Vagina (tissue), 2 donors: ENCODE measurements around the gene KCNF1. TPM values are rescaled to one million over a fixed set of nuclear protein-coding genes. Genes with fewer than 3 reads are reported as not detected.

Experiments used
- DNase-seq, 2 donors: peaks; one replicate each; pipeline ENCODE4 v3.0.0-alpha.2; 2017; ENCODE audit errors: extremely low spot score in 2 of 2
- H3K27ac ChIP-seq: fragments of 200-600 bp; sonication (generic); one replicate; pipeline ENCODE4 v1.5.1; 2019
- H3K27me3 ChIP-seq: fragments of 200-600 bp; sonication (generic); one replicate; pipeline ENCODE4 v1.5.1; 2019
- H3K36me3 ChIP-seq, 2 donors: fragments of 200-600 bp; sonication (generic); one replicate each; pipeline ENCODE4 v1.5.1; 2017 to 2019
- H3K4me1 ChIP-seq: fragments of 200-600 bp; sonication (generic); one replicate; pipeline ENCODE4 v1.5.1; 2019
- H3K4me3 ChIP-seq, 2 donors: fragments of 200-600 bp; sonication (generic); 1 replicate in 1 of 2; 2 replicates in 1 of 2; pipeline ENCODE4 v1.5.1; 2016 to 2019
- H3K9me3 ChIP-seq: fragments of 200-600 bp; sonication (generic); one replicate; pipeline ENCODE4 v1.5.1; 2019
- CTCF ChIP-seq, 3 experiments: fragments of 450-650 bp in 2 of 3; fragments of 200-600 bp in 1 of 3; sonication (generic) in 1 of 3; IDR thresholded peaks; one replicate each; pipeline ENCODE4 v1.5.1; 2017 to 2019; ENCODE audit warnings: antibody characterized with exemption in 3 of 3, mild to moderate bottlenecking in 2 of 3, moderate library complexity in 2 of 3
- POLR2A ChIP-seq, 2 donors: fragments of 450-650 bp; IDR thresholded peaks; one replicate each; pipeline ENCODE4 v1.6.1; 2017; ENCODE audit warnings: antibody characterized with exemption in 2 of 2, mild to moderate bottlenecking in 2 of 2, moderate library complexity in 2 of 2
- POLR2AphosphoS5 ChIP-seq, 2 donors: sonication (generic); formaldehyde crosslinking; IDR thresholded peaks; one replicate each; pipeline ENCODE4 v1.9.0; 2017; ENCODE audit warnings: antibody characterized with exemption in 2 of 2, mild to moderate bottlenecking in 2 of 2, low read depth in 1 of 2; ENCODE audit not compliant: insufficient read depth in 1 of 2
- intact Hi-C: fragments of 100-400 bp; cut with DNase I; formaldehyde crosslinking; loops from one replicate; pipeline ENCODE4 v1.15.1; 2023
- total RNA-seq: library from RNA; depleted of rRNA; stranded (reverse); fragments of >200 nt; gene quantifications from one replicate; pipeline ENCODE4 v1.2.3, GENCODE V29; 2016

KCNF1 gene
- total RNA-seq, 1 donor from 2014 or later, result not detected

GRCh38 chr2:10939058-10939457 is 27.3 kb downstream of the KCNF1 start:
- intact Hi-C loops, result no loop called here
- no peak for TF ChIP-seq CTCF (IDR thresholded peaks at IDR 0.05)
- no peak for TF ChIP-seq POLR2AphosphoS5 (IDR thresholded peaks at IDR 0.05; ENCODE audit: insufficient read depth in 1 of 2, low read depth in 1 of 2)
- no peak for TF ChIP-seq POLR2A (IDR thresholded peaks at IDR 0.05)
- DNase-seq, result no peak
- H3K9me3 ChIP-seq, result no peaks in the 10 kb centered on the region
- H3K27me3 ChIP-seq, result no peaks in the 10 kb centered on the region
- H3K27ac ChIP-seq, result no peak overlapping the region
- H3K36me3 ChIP-seq, result no peaks in the 10 kb centered on the region
- H3K4me1 ChIP-seq, result no peaks in the 10 kb centered on the region
- H3K4me3 ChIP-seq, result no peak overlapping the region

- H3K36me3 ChIP-seq, result no peaks in the 10 kb centered on the region
- DNase-seq, result no peak
- no peak overlapping the region for H3K27ac ChIP-seq
- no peaks in the 10 kb centered on the region for H3K4me1 ChIP-seq
- no peak overlapping the region for H3K4me3 ChIP-seq
- intact Hi-C loops, result no loop called here
- TF ChIP-seq POLR2A (IDR thresholded peaks at IDR 0.05) (no peak), CTCF (IDR thresholded peaks at IDR 0.05) (no peak), POLR2AphosphoS5 (IDR thresholded peaks at IDR 0.05; ENCODE audit: insufficient read depth in 1 of 2, low read depth in 1 of 2) (no peak)
- H3K27me3 ChIP-seq, result no peaks in the 10 kb centered on the region
- H3K9me3 ChIP-seq, result no peaks in the 10 kb centered on the region
Observed at GRCh38 chr2:10940596-10940995, 28.9 kb downstream of the KCNF1 start.

- Histone ChIP-seq H3K9me3 (no peaks in the 10 kb centered on the region), H3K4me1 (no peaks in the 10 kb centered on the region), H3K27me3 (no peaks in the 10 kb centered on the region), H3K27ac (no peak overlapping the region), H3K36me3 (no peaks in the 10 kb centered on the region), H3K4me3 (no peak overlapping the region)
- no peak for DNase-seq
- TF ChIP-seq CTCF (IDR thresholded peaks at IDR 0.05), result no peak
- no peak for TF ChIP-seq POLR2AphosphoS5 (IDR thresholded peaks at IDR 0.05; ENCODE audit: insufficient read depth in 1 of 2, low read depth in 1 of 2)
- no peak for TF ChIP-seq POLR2A (IDR thresholded peaks at IDR 0.05)
- intact Hi-C loops, result no loop called here
Observed at GRCh38 chr2:10941383-10941782, 29.6 kb downstream of the KCNF1 start.

DNA sequence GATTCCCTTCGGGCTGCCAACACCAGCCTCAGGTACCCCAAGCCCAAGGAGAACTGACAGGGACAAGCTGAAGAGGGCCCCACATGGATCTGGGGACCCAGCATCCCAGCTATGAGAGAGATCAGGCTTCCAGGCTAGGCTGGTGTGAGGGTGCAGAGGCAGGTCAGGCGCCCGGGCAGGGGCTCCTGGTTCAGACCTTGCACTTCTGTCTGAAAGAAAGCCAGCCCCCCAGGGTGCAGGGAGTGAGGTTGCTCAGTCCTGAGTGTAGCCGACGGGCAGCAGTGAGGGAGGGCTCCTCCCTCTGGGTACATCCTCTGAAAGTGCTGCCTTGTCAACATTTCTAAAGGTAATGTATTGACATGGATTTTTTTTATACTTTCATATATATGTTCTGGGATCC is 33.1 kb downstream of the KCNF1 start:
- Histone ChIP-seq H3K9me3 (no peaks in the 10 kb centered on the region), H3K27ac (no peak overlapping the region), H3K36me3 (no peaks in the 10 kb centered on the region), H3K27me3 (no peaks in the 10 kb centered on the region), H3K4me1 (no peaks in the 10 kb centered on the region), H3K4me3 (no peak overlapping the region)
- no peak for TF ChIP-seq CTCF (IDR thresholded peaks at IDR 0.05)
- TF ChIP-seq POLR2AphosphoS5 (IDR thresholded peaks at IDR 0.05; ENCODE audit: insufficient read depth in 1 of 2, low read depth in 1 of 2), result no peak
- no peak for TF ChIP-seq POLR2A (IDR thresholded peaks at IDR 0.05)
- intact Hi-C loops, result no loop called here
- DNase-seq, result no peak

GRCh38 chr2:10946394-10946793 is 34.7 kb downstream of the KCNF1 start:
- Histone ChIP-seq H3K27ac (no peak overlapping the region), H3K27me3 (no peaks in the 10 kb centered on the region), H3K36me3 (no peaks in the 10 kb centered on the region), H3K4me1 (no peaks in the 10 kb centered on the region), H3K9me3 (no peaks in the 10 kb centered on the region), H3K4me3 (no peak overlapping the region)
- intact Hi-C loops, result no loop called here
- no peak for TF ChIP-seq POLR2AphosphoS5 (IDR thresholded peaks at IDR 0.05; ENCODE audit: insufficient read depth in 1 of 2, low read depth in 1 of 2)
- TF ChIP-seq CTCF (IDR thresholded peaks at IDR 0.05), result no peak
- TF ChIP-seq POLR2A (IDR thresholded peaks at IDR 0.05), result no peak
- DNase-seq, result no peak
